CD4-positive, alpha-beta T cell treated with Interleukin-17A for 4 hours (primary cell): ENCODE data around the gene MICU2.
A peak's percentile ranks its signal among the peaks of the same experiment; 100 is the strongest.
"Not testable (repeated sequence)": the region's sequence is repeated elsewhere in the genome, so short reads cannot be mapped to it uniquely, and the experiment has no call there.

ENCODE experiments used
- DNase-seq: peaks from one replicate; pipeline ENCODE4 v3.0.0-alpha.2; 2020; ENCODE audit warnings: mixed read lengths

The MICU2 gene

GRCh38 chr13:21590665-21591456 lies 13.1 kb downstream of the MICU2 start:
- not testable (repeated sequence) for DNase-seq

- no peak for DNase-seq
These were observed 13.7 kb downstream of the MICU2 start for GRCh38 chr13:21590231-21590630.

DNA sequence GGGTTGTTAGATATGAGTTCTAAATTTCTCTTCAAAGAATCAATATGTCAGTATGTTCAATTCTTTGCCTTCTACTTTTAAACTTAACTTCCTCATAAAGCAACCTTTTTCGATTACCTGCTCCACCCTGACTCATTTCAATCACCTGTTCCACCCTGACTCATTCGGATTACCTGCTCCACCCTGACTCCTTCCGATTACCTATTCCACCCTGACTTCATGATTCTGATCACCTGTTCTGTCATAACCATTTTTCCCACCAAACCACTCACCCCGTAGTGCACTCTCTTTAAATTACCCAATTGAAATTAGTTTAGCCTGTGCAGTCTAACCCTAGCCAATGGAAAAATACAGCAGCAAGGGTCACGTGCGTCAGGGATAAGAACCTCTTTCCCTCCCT lies 14.5 kb downstream of the MICU2 start:
- not testable (repeated sequence) for DNase-seq

GRCh38 chr13:21588411-21588810 lies 15.6 kb downstream of the MICU2 start:
- DNase-seq, result not testable (repeated sequence)

- DNase-seq, result no peak
These were observed 18.9 kb downstream of the MICU2 start for GRCh38 chr13:21584973-21585592.

- no peak for DNase-seq
These were observed 20.5 kb downstream of the MICU2 start for GRCh38 chr13:21583478-21583877.

DNA sequence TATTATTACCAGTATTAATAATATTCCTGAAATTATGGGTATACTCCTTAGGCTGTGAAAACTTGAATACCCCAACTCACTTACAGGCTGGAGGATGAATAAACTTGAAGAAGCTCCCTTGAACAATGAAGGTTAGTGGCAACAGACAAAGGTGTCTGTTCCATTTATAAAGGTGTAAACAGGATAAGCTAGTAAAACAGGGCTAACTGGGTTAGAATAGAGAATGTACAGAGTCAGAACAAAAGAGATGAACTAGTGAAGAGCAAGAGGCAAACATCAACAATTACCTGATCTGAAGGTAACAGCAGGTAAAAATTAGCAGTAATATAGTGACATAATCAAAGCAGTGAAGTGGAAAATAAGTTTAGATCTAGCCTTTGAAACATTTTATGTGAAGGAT lies 23.2 kb downstream of the MICU2 start:
- no peak for DNase-seq

GRCh38 chr13:21579754-21580316 lies 24.1 kb downstream of the MICU2 start:
- DNase-seq, result no peak

DNA sequence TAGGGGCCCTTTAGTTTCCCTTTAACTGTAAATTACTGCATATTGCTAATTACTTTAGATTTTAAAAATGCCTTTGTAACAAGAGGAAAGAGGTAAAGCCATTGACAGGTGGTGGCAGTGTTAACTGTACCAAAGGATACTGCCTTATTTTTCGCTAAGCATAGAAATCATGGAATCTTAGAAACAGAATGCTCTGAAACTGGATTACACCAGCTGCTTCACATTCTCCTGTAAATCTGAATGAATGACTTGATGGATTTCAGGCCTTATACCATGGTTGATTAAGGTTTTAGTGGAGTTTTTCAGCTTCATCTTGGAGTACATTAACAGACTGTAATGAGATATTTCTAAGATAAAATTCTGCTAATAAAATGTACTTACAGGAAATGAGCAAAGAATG lies 25.2 kb downstream of the MICU2 start:
- DNase-seq, result no peak

DNA sequence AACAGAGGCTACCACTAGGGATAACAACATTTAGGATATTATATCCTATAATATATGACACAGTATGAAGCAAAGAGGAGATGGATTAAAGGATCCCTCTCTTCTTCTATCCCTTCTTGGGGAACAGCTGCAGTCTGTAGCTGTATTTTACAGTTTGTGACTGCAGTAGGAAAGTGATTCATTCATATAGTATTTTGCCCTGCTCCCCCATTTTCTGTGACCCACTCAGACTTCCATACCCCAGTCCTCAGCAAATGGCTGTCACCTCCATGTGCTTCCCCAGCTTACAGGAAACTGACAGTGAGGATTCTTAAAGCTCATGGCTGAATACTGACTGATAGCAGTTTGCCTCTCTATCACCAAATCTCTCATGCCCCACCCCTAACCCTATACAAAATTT lies 27.5 kb downstream of the MICU2 start:
- no peak for DNase-seq

DNA sequence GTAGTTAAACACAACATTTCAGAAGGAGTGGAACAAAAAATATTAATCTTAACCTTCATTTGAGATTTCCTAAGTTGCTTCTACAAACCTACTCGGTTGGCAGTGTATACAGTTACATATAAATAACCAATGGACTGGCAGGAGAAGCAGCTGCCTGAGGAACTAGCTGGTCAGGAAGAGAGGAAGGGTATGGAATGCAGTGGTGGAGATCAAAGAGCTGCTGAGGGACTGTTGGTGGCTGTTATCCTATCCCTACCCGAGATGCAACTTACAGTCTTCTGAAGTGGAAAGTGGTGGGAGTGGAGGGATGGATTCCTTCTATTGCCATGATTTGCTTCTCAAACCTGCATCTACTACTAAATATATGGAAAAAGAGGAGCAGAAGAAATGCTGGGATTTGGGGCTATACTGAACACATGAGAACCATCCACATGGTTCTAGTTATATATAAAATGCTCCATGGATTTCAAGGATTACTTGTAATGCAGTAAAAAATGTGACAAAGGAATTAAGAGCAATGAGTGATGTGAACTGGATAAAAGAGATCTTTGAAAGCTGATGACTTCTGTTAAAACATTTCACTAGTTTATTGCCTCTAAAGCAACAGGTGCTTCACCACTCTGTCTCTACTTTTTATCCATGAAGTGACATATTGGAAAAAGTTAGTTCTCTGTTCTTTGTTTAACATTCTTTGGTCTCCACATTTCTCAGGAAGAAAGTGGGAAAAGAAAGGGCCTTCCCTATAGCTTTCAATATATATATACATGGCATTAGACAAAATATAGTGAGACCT lies 29.9 kb downstream of the MICU2 start:
- no peak for DNase-seq

DNA sequence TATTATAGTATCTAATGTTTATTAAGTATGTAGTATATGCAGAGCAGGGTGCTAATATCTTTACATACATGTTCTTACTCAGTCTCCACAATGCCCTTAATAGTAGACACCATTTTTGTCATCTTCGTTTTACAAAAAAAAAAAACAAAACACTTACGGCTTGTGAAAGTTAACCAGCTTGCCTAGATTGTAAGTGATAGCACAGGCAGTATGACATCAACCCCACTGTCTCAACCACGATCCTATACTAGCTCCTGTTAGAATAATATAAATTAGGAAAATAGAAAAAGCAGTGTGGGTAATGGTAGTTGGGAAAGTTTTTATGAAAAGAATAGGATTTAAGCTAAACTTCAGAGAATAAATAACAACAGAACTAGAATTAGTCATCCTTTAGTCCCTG lies 34.3 kb downstream of the MICU2 start:
- no peak for DNase-seq

- no peak for DNase-seq
These were observed 35.1 kb downstream of the MICU2 start for GRCh38 chr13:21568854-21569253.

GRCh38 chr13:21567714-21568113 lies 36.3 kb downstream of the MICU2 start:
- DNase-seq, result no peak

DNA sequence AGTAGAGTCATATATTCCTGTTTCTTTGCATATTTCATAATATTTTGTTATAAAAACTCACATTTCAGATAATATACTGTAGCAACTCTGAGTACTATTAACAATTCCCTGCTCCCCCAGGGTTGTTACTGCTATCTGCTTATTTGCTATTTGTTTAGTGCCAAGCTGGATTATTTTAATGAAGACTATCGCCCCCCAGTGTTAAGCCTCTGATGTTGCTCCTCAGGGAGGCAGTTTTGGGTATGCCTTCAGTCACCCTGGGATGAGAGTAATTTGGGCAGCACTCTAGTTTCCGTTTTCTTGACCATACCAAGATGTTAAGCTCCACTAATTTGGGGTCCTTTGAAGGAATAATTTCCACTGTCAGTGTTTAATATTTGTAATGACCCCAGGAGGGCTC lies 46.0 kb downstream of the MICU2 start:
- DNase-seq, result peak; percentile 7

GRCh38 chr13:21556051-21556450 lies 47.9 kb downstream of the MICU2 start:
- DNase-seq, result no peak

- DNase-seq, result not testable (repeated sequence)
These were observed 50.7 kb downstream of the MICU2 start for GRCh38 chr13:21553261-21553660.

- no peak for DNase-seq
These were observed 53.1 kb downstream of the MICU2 start for GRCh38 chr13:21550918-21551317.

GRCh38 chr13:21549633-21550032 lies 54.3 kb downstream of the MICU2 start:
- no peak for DNase-seq

DNA sequence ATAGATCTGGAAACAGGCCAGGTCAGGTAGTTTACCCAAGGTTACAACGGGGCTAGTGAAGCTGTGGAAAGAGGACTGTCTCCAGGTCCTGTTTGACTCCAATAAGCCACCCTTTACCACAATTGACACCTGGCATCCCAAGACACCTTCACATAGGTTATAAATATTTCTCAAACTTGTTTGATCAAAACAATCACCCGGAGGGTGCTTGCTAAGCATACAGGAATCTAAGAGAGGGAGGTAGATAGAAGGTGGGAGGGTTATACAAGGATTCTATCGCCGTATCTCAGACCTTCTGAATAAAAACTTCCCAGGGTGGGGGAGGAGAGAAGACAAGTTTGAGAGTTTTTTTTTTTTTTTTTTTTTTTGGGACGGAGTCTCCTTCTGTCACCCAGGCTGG lies 55.4 kb downstream of the MICU2 start:
- no peak for DNase-seq

DNA sequence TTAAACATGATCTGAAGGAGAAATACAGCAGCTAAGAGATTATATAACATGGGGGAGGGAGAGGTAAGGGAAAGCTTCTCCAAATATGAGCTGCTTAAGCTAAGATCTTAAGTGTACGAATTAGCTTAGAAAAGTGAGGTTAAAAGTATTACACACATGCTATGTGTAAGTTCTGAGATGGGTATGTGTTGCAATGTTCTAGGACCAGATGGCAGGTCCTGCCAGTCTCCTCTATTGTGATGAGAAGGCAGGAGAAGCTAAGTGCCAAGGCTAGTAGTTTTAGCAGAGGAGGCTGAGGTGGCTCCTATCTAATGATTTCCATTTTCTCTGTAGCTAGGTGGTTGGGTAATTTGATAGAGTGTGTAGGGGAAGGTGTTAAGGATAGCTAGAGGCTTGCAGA lies 57.6 kb downstream of the MICU2 start:
- no peak for DNase-seq

DNA sequence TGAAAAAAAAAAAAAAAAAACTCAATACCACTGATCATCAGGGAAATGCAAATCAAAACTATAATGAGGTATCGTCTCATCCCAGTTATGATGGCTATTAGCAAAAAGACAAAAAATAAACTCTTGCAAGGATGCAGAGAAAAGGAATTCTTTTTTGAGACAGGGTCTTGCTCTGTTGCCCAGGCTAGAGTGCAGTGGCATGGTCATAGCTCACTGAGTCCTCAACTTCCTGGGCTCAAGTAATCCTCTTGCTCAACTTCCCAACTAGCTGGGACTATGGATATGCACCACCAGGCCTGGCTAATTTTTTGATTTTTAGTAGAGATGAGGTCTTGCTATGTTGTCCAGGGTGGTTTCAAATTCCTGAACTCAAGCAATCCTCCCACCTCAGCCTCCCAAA lies 59.5 kb downstream of the MICU2 start:
- no peak for DNase-seq

DNA sequence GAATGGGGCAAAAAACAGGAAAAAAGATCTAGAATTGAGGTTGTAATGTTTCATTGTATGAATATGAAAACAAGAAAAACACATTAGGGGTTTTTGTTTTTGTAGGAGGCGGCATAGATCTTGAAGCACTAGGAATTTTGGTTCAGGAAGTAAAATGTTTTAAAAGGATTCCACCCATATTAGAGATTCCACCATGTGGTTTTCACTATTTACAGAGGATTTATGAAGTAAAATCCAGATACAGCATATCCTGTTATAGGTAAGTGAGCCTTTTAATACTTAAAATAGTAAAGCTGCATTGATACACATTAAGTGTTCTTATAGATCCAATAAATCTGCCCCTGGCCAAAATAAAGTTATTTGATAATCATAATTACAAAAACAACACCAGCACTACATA lies 61.4 kb downstream of the MICU2 start:
- DNase-seq, result no peak

GRCh38 chr13:21541980-21542379 lies 62.0 kb downstream of the MICU2 start:
- no peak for DNase-seq
